Kidney epithelial cell (primary cell): ENCODE results near the gene ACTC1. TPM values are rescaled to one million over a fixed set of nuclear protein-coding genes. Genes with fewer than 3 reads are reported as not detected.

Source experiments
- DNase-seq: peaks from one replicate; pipeline ENCODE4 v3.0.0-alpha.2; 2010; ENCODE audit warnings: low read depth
- H3K27me3 ChIP-seq: 2 replicates; pipeline ENCODE4 v1.6.0; 2011; ENCODE audit warnings: low read length; ENCODE audit not compliant: control insufficient read depth, insufficient read depth
- H3K36me3 ChIP-seq: 2 replicates; pipeline ENCODE4 v1.5.1; 2011; ENCODE audit warnings: low read length; ENCODE audit not compliant: control insufficient read depth, insufficient read depth
- H3K4me3 ChIP-seq: 2 replicates; pipeline ENCODE4 v1.5.1; 2011; ENCODE audit warnings: low read depth, mild to moderate bottlenecking, control low read depth, low read length
- CTCF ChIP-seq: IDR thresholded peaks from 2 replicates; pipeline ENCODE4 v1.5.1; 2011; ENCODE audit warnings: mild to moderate bottlenecking, moderate library complexity, low read length, control low read depth, inconsistent platforms; ENCODE audit not compliant: insufficient read depth, poor library complexity, severe bottlenecking
- total RNA-seq: library from RNA; depleted of rRNA; stranded (reverse); fragments of >200 nt; gene quantifications from 2 replicates; pipeline ENCODE4 v1.2.3, GENCODE V29; 2015

The ACTC1 gene
- total RNA-seq, 1 donor from 2014 or later: not detected

GRCh38 chr15:34760909-34761308, 34.4 kb downstream of the ACTC1 start:
- no peak overlapping the region for H3K4me3 ChIP-seq
- TF ChIP-seq CTCF: no peak
- no peak for DNase-seq
- H3K27me3 ChIP-seq: peaks cover 13% of the 10 kb centered on the region
- H3K36me3 ChIP-seq: no peaks in the 10 kb centered on the region

- TF ChIP-seq CTCF: no peak
- Histone ChIP-seq H3K36me3 (no peaks in the 10 kb centered on the region), H3K4me3 (no peak overlapping the region), H3K27me3 (peaks cover 22% of the 10 kb centered on the region)
- DNase-seq: no peak
These were observed 35.4 kb downstream of the ACTC1 start for GRCh38 chr15:34759992-34760391.

- H3K36me3 ChIP-seq: no peaks in the 10 kb centered on the region
- TF ChIP-seq CTCF: no peak
- no peak for DNase-seq
- H3K4me3 ChIP-seq: no peak overlapping the region
- H3K27me3 ChIP-seq: peaks cover 28% of the 10 kb centered on the region
These were observed 36.0 kb downstream of the ACTC1 start for GRCh38 chr15:34759347-34759746.

GRCh38 chr15:34757262-34757661, 38.1 kb downstream of the ACTC1 start:
- Histone ChIP-seq H3K36me3 (no peaks in the 10 kb centered on the region), H3K27me3 (peaks cover 34% of the 10 kb centered on the region), H3K4me3 (no peak overlapping the region)
- no peak for TF ChIP-seq CTCF
- no peak for DNase-seq

GRCh38 chr15:34755419-34755773, 40.0 kb downstream of the ACTC1 start:
- Histone ChIP-seq H3K27me3 (peaks cover 34% of the 10 kb centered on the region), H3K36me3 (no peaks in the 10 kb centered on the region), H3K4me3 (no peak overlapping the region)
- no peak for DNase-seq
- TF ChIP-seq CTCF: no peak

GRCh38 chr15:34754674-34755418, 40.5 kb downstream of the ACTC1 start, which contains the start of gene GJD2:
Gene GJD2 (minus strand): TSS chr15:34754998. CDS start chr15:34754488, 510 bp downstream.
- Histone ChIP-seq H3K4me3 (no peak within 1 kb of the TSS), H3K27me3 (peaks cover 32% of the 10 kb centered on the region)
- no peak for TF ChIP-seq CTCF

More at GRCh38 chr15:34754674-34755418, 40.5 kb downstream of the ACTC1 start, which contains the start of gene GJD2:
- DNase-seq: no peak
- no peaks in the 10 kb centered on the region for H3K36me3 ChIP-seq
